ENCODE results near the gene ABI1.

Gene ABI1

GRCh38 chr10:26780106-26780792 lies 80.5 kb downstream of the ABI1 start:
- Histone ChIP-seq H3K9ac (ENCODE audit: low read length) (no peak overlapping the region), H3K27me3 (ENCODE audit: control insufficient read depth in 1 of 2, insufficient read depth in 2 of 2, low read length in 2 of 2) (no peaks in the 10 kb centered on the region), H3K27ac (ENCODE audit: low read depth, low read length) (no peak overlapping the region), H3K4me1 (ENCODE audit: insufficient read depth, low read length) (peaks cover 19% of the 10 kb centered on the region), H3K9me3 (ENCODE audit: low read length) (no peaks in the 10 kb centered on the region), H3K36me3 (ENCODE audit: insufficient read depth, low read length) (no peaks in the 10 kb centered on the region), H3K4me3 (ENCODE audit: low read depth in 1 of 2, low read length in 2 of 2) (no peak overlapping the region)

- Histone ChIP-seq H3K4me3 (ENCODE audit: low read depth in 1 of 2, low read length in 2 of 2) (no peak overlapping the region), H3K27ac (ENCODE audit: low read depth, low read length) (no peak overlapping the region), H3K36me3 (ENCODE audit: insufficient read depth, low read length) (no peaks in the 10 kb centered on the region), H3K9me3 (ENCODE audit: low read length) (no peaks in the 10 kb centered on the region), H3K4me1 (ENCODE audit: insufficient read depth, low read length) (peaks cover 12% of the 10 kb centered on the region), H3K9ac (ENCODE audit: low read length) (no peak overlapping the region), H3K27me3 (ENCODE audit: control insufficient read depth in 1 of 2, insufficient read depth in 2 of 2, low read length in 2 of 2) (no peaks in the 10 kb centered on the region)
Observed at GRCh38 chr10:26779176-26779860, 81.4 kb downstream of the ABI1 start.

DNA sequence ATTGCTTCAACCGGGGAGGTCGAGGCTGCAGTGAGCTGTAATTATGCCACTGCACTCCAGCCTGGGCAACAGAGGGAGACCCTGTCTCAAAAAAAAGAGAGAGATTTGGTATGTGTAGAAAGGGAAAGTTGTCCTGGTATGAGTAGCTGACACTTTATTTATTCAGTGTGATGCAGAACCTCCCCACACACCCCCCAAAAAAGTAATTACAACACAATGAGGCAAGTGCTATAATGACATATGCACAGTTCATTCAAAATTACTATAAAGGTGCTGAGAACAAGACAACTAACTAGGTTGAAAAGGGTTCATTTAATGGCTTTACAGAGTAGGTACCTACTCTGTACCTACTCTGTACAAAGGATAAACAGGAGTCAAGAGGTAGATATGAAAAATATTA lies 83.1 kb downstream of the ABI1 start:
- no peaks in the 10 kb centered on the region for H3K36me3 ChIP-seq (ENCODE audit: insufficient read depth, low read length)
- H3K9ac ChIP-seq (ENCODE audit: low read length) = no peak overlapping the region
- no peak overlapping the region for H3K4me3 ChIP-seq (ENCODE audit: low read depth in 1 of 2, low read length in 2 of 2)
- no peaks in the 10 kb centered on the region for H3K9me3 ChIP-seq (ENCODE audit: low read length)
- H3K27me3 ChIP-seq (ENCODE audit: control insufficient read depth in 1 of 2, insufficient read depth in 2 of 2, low read length in 2 of 2) = no peaks in the 10 kb centered on the region
- H3K4me1 ChIP-seq (ENCODE audit: insufficient read depth, low read length) = peaks cover 12% of the 10 kb centered on the region
- no peak overlapping the region for H3K27ac ChIP-seq (ENCODE audit: low read depth, low read length)

DNA sequence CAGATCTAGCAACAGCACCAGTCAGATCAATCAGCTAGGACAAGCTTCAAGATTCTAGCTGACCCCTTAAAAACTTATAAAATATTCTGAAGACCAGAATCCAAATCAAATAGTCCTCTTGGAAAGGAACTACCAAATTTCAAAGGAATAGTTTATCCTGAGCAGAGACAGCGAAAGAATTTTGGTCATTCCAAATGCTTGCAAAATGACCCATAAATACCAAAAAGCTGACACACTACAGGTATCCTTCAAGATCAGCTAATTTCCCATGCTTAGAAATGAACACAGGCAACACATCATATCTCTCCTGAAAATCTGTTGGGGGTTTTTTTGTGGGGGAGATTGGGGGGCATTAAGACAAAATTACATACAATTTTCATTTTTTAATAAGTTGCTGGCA lies 84.5 kb downstream of the ABI1 start:
- no peak overlapping the region for H3K9ac ChIP-seq (ENCODE audit: low read length)
- no peak overlapping the region for H3K4me3 ChIP-seq (ENCODE audit: low read depth in 1 of 2, low read length in 2 of 2)
- no peaks in the 10 kb centered on the region for H3K36me3 ChIP-seq (ENCODE audit: insufficient read depth, low read length)
- peaks cover 8% of the 10 kb centered on the region for H3K4me1 ChIP-seq (ENCODE audit: insufficient read depth, low read length)
- H3K27ac ChIP-seq (ENCODE audit: low read depth, low read length) = no peak overlapping the region
- no peaks in the 10 kb centered on the region for H3K27me3 ChIP-seq (ENCODE audit: control insufficient read depth in 1 of 2, insufficient read depth in 2 of 2, low read length in 2 of 2)
- no peaks in the 10 kb centered on the region for H3K9me3 ChIP-seq (ENCODE audit: low read length)

DNA sequence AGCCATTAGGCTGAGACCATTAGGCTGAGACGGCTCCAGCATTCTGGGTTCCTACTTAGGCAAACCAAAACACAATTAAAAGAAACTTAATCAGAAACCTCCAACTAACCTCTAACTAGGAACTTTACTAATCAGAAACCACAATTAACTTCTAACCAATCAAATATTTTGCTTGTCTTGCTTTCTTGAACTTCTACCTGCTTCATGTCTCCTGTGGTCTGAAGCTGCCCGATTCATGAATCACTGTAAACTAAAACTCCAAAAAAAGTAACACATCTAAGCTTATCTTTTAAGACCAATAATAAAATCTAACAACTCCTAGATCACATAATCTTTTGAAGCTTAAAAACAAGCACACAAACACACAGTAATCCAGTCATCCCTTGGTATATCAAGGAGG lies 87.1 kb downstream of the ABI1 start:
- Histone ChIP-seq H3K27me3 (ENCODE audit: control insufficient read depth in 1 of 2, insufficient read depth in 2 of 2, low read length in 2 of 2) (no peaks in the 10 kb centered on the region), H3K4me3 (ENCODE audit: low read depth in 1 of 2, low read length in 2 of 2) (no peak overlapping the region), H3K4me1 (ENCODE audit: insufficient read depth, low read length) (no peaks in the 10 kb centered on the region), H3K36me3 (ENCODE audit: insufficient read depth, low read length) (no peaks in the 10 kb centered on the region), H3K27ac (ENCODE audit: low read depth, low read length) (no peak overlapping the region), H3K9me3 (ENCODE audit: low read length) (no peaks in the 10 kb centered on the region), H3K9ac (ENCODE audit: low read length) (no peak overlapping the region)

DNA sequence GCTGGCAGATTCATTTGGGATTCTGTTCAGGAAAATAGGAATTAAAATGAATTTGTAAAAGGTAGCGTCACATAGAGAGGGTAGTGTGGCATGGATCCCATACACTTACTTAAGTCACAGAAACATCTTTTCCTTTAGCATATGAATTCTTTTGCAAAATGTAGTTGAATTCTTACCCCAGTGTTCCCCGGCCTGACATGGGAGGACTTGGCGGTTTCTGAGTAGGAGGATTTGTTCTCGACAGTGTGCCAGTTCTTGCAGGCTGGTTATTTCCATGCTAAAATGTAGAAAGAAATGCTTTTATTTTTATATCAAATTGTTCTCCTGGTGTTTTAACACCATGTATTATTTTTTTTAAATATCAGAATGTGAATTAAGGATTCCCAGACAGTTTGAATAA lies 90.7 kb downstream of the ABI1 start:
- no peak overlapping the region for H3K9ac ChIP-seq (ENCODE audit: low read length)
- H3K27ac ChIP-seq (ENCODE audit: low read depth, low read length) = no peak overlapping the region
- no peak overlapping the region for H3K4me3 ChIP-seq (ENCODE audit: low read depth in 1 of 2, low read length in 2 of 2)
- H3K27me3 ChIP-seq (ENCODE audit: control insufficient read depth in 1 of 2, insufficient read depth in 2 of 2, low read length in 2 of 2) = no peaks in the 10 kb centered on the region
- H3K36me3 ChIP-seq (ENCODE audit: insufficient read depth, low read length) = no peaks in the 10 kb centered on the region
- no peaks in the 10 kb centered on the region for H3K9me3 ChIP-seq (ENCODE audit: low read length)
- no peaks in the 10 kb centered on the region for H3K4me1 ChIP-seq (ENCODE audit: insufficient read depth, low read length)

- Histone ChIP-seq H3K9me3 (ENCODE audit: low read length) (no peaks in the 10 kb centered on the region), H3K27ac (ENCODE audit: low read depth, low read length) (no peak overlapping the region), H3K4me1 (ENCODE audit: insufficient read depth, low read length) (no peaks in the 10 kb centered on the region), H3K4me3 (ENCODE audit: low read depth in 1 of 2, low read length in 2 of 2) (no peak overlapping the region), H3K9ac (ENCODE audit: low read length) (no peak overlapping the region), H3K36me3 (ENCODE audit: insufficient read depth, low read length) (peaks cover 3% of the 10 kb centered on the region), H3K27me3 (ENCODE audit: control insufficient read depth in 1 of 2, insufficient read depth in 2 of 2, low read length in 2 of 2) (no peaks in the 10 kb centered on the region)
Observed at GRCh38 chr10:26765549-26765948, 95.2 kb downstream of the ABI1 start.

DNA sequence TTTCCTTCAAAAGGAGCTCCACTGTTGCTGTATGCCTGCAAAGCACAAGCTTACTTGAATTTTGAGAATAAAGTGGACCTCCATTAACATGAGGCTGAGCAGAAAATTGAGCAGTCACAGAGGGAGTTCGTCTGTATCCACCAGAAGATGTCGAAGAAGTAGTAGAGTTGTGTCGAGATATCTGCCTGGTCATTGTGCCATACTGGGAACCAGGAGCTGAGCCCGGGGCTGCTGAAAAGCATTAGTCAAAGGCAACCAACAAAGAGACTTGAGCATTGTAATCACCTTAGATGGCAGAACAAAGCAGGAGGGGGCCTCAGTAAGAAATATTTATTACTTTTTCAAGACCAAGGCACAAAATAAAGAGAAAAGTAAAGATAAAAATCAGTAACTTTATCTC lies 101.8 kb downstream of the ABI1 start:
- H3K4me3 ChIP-seq (ENCODE audit: low read depth in 1 of 2, low read length in 2 of 2) = no peak overlapping the region
- no peaks in the 10 kb centered on the region for H3K27me3 ChIP-seq (ENCODE audit: control insufficient read depth in 1 of 2, insufficient read depth in 2 of 2, low read length in 2 of 2)
- H3K9me3 ChIP-seq (ENCODE audit: low read length) = no peaks in the 10 kb centered on the region
- H3K27ac ChIP-seq (ENCODE audit: low read depth, low read length) = no peak overlapping the region
- peaks cover 3% of the 10 kb centered on the region for H3K36me3 ChIP-seq (ENCODE audit: insufficient read depth, low read length)
- H3K9ac ChIP-seq (ENCODE audit: low read length) = no peak overlapping the region
- H3K4me1 ChIP-seq (ENCODE audit: insufficient read depth, low read length) = no peaks in the 10 kb centered on the region

DNA sequence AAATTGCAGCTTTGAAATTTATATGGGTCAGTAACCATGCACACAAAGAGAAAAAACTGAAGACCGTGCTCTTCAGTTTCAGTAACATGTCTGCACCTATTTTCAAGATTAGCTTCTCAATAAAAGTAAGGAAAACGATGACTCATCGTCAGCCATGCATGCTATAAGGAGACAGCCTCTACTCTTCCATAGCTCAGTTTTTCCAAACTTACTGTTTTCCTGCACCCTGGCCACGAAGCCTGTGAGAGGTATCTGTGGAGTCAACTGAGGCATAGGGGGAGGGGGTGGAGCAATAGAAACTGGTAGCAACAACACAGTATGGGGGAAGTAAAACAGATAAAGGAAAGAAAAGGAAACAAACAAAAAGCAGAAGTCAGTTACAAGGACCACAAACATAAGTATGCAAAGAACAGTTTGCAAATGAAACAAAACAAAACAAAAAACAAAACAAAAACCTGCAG lies 105.3 kb downstream of the ABI1 start:
- H3K27ac ChIP-seq (ENCODE audit: low read depth, low read length) = no peak overlapping the region
- no peaks in the 10 kb centered on the region for H3K27me3 ChIP-seq (ENCODE audit: control insufficient read depth in 1 of 2, insufficient read depth in 2 of 2, low read length in 2 of 2)
- no peaks in the 10 kb centered on the region for H3K4me1 ChIP-seq (ENCODE audit: insufficient read depth, low read length)
- no peaks in the 10 kb centered on the region for H3K36me3 ChIP-seq (ENCODE audit: insufficient read depth, low read length)
- no peak overlapping the region for H3K4me3 ChIP-seq (ENCODE audit: low read depth in 1 of 2, low read length in 2 of 2)
- no peak overlapping the region for H3K9ac ChIP-seq (ENCODE audit: low read length)
- H3K9me3 ChIP-seq (ENCODE audit: low read length) = no peaks in the 10 kb centered on the region

GRCh38 chr10:26746061-26746460 lies 114.7 kb downstream of the ABI1 start:
- Histone ChIP-seq H3K4me3 (ENCODE audit: low read depth in 1 of 2, low read length in 2 of 2) (no peak overlapping the region), H3K36me3 (ENCODE audit: insufficient read depth, low read length) (peaks cover 9% of the 10 kb centered on the region), H3K27me3 (ENCODE audit: control insufficient read depth in 1 of 2, insufficient read depth in 2 of 2, low read length in 2 of 2) (no peaks in the 10 kb centered on the region), H3K27ac (ENCODE audit: low read depth, low read length) (no peak overlapping the region), H3K9ac (ENCODE audit: low read length) (no peak overlapping the region), H3K4me1 (ENCODE audit: insufficient read depth, low read length) (no peaks in the 10 kb centered on the region), H3K9me3 (ENCODE audit: low read length) (no peaks in the 10 kb centered on the region)

- Histone ChIP-seq H3K4me1 (ENCODE audit: insufficient read depth, low read length) (no peaks in the 10 kb centered on the region), H3K4me3 (ENCODE audit: low read depth in 1 of 2, low read length in 2 of 2) (no peak overlapping the region), H3K36me3 (ENCODE audit: insufficient read depth, low read length) (peaks cover 9% of the 10 kb centered on the region), H3K27ac (ENCODE audit: low read depth, low read length) (no peak overlapping the region), H3K9ac (ENCODE audit: low read length) (no peak overlapping the region), H3K9me3 (ENCODE audit: low read length) (no peaks in the 10 kb centered on the region), H3K27me3 (ENCODE audit: control insufficient read depth in 1 of 2, insufficient read depth in 2 of 2, low read length in 2 of 2) (no peaks in the 10 kb centered on the region)
Observed at GRCh38 chr10:26743841-26744240, 116.9 kb downstream of the ABI1 start.

DNA sequence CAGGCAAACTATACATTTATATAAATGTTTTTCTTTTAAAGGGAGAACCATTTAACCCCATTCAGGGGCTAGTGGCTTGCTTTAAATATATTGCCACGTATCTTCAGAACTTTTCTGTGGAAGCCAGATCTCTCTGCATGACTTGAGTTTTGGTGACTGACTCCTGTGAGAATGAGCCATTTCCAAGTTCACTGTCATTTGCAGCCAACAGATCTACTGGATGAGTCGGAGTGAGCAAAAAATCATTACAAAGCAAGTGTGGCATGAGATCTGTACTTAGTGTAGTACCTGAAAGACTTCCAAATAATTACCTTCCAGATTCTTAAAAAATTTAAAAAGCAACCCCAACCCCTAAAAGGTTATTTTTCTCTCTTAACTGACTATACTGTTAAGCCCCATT lies 117.7 kb downstream of the ABI1 start:
- Histone ChIP-seq H3K36me3 (ENCODE audit: insufficient read depth, low read length) (peaks cover 9% of the 10 kb centered on the region), H3K9ac (ENCODE audit: low read length) (no peak overlapping the region), H3K4me3 (ENCODE audit: low read depth in 1 of 2, low read length in 2 of 2) (no peak overlapping the region), H3K4me1 (ENCODE audit: insufficient read depth, low read length) (no peaks in the 10 kb centered on the region), H3K9me3 (ENCODE audit: low read length) (no peaks in the 10 kb centered on the region), H3K27me3 (ENCODE audit: control insufficient read depth in 1 of 2, insufficient read depth in 2 of 2, low read length in 2 of 2) (no peaks in the 10 kb centered on the region), H3K27ac (ENCODE audit: low read depth, low read length) (no peak overlapping the region)

Measured in muscle layer of colon (tissue), 2 donors.